ENCODE data around the gene HSPG2.

GRCh38 chr1:21863981-21864380 lies 73.1 kb downstream of the HSPG2 start:
- TF ChIP-seq CTCF (conservative IDR thresholded peaks at IDR 0.05; ENCODE audit: low read depth, low read length) = no peak
- no peak for TF ChIP-seq EZH2phosphoT487 (IDR thresholded peaks at IDR 0.05; ENCODE audit: borderline replicate concordance, low read length)

Measured in PC-3 (cell line).